Tibial artery (tissue), 4 donors: ENCODE measurements around the gene B3GAT2.

Experiments
- DNase-seq, 2 donors: peaks; one replicate each; pipeline ENCODE4 v3.0.0-alpha.2; 2019
- H3K27ac ChIP-seq, 2 donors: fragments of 200-600 bp; sonication (generic) in 1 of 2; 1 replicate in 1 of 2; 2 replicates in 1 of 2; pipeline ENCODE4 v1.5.1; 2018 to 2019; ENCODE audit warnings: mild to moderate bottlenecking in 1 of 2
- H3K27me3 ChIP-seq, 2 donors: fragments of 200-600 bp; sonication (generic) in 1 of 2; one replicate each; pipeline versions ENCODE4 v1.5.1 to v1.6.0; 2016 to 2019
- H3K36me3 ChIP-seq, 3 donors: fragments of 200-600 bp; sonication (generic) in 2 of 3; one replicate each; pipeline ENCODE4 v1.5.1; 2016 to 2019; ENCODE audit warnings: mild to moderate bottlenecking in 2 of 3
- H3K4me1 ChIP-seq, 4 donors: fragments of 200-600 bp; sonication (generic) in 2 of 4; 1 replicate in 3 of 4; 2 replicates in 1 of 4; pipeline ENCODE4 v1.5.1; 2016 to 2019
- H3K4me3 ChIP-seq, 2 donors: fragments of 200-600 bp; sonication (generic) in 1 of 2; 1 replicate in 1 of 2; 2 replicates in 1 of 2; pipeline ENCODE4 v1.5.1; 2018 to 2019; ENCODE audit warnings: mild to moderate bottlenecking in 2 of 2
- H3K9me3 ChIP-seq, 3 donors: fragments of 200-600 bp; sonication (generic) in 1 of 3; one replicate each; pipeline ENCODE4 v1.5.1; 2016 to 2019
- intact Hi-C: fragments of 100-400 bp; cut with DNase I; formaldehyde crosslinking; loops from one replicate; pipeline ENCODE4 v1.15.0; 2023; ENCODE audit warnings: low total_unique reads
- TF ChIP-seq, protein P1 (sequence below), 2 experiments: fragments of 200-600 bp in 1 of 2; fragments of 450-650 bp in 1 of 2; IDR thresholded peaks; one replicate each; pipeline ENCODE4 v1.5.1; 2017 to 2019; ENCODE audit warnings: antibody characterized with exemption in 2 of 2, mild to moderate bottlenecking in 1 of 2, moderate library complexity in 1 of 2

The B3GAT2 gene

DNA sequence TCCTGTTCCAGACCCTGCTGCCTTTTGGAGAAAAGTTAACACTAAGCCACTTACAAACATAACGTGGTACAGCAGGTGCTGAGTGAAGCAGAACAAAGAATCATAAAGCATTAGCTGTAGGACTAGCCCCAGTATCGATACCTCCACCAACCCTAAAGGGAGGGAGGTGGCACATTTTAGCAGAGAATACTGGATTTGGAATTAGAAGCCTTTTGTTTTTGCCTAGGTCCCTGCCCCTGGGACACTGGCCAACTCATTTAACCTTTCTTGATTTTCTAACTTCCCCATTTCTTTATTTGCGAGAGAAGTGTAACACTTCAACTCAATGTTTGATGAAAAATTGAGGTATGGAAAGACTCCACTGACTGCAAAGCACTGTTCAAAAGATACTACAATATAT, 93.5 kb downstream of the B3GAT2 start:
- H3K27me3 ChIP-seq, result no peaks in the 10 kb centered on the region
- no peak overlapping the region for H3K4me3 ChIP-seq
- intact Hi-C loops, result no loop called here
- DNase-seq, result no peak
- no peaks in the 10 kb centered on the region for H3K4me1 ChIP-seq
- TF ChIP-seq, protein P1, sequence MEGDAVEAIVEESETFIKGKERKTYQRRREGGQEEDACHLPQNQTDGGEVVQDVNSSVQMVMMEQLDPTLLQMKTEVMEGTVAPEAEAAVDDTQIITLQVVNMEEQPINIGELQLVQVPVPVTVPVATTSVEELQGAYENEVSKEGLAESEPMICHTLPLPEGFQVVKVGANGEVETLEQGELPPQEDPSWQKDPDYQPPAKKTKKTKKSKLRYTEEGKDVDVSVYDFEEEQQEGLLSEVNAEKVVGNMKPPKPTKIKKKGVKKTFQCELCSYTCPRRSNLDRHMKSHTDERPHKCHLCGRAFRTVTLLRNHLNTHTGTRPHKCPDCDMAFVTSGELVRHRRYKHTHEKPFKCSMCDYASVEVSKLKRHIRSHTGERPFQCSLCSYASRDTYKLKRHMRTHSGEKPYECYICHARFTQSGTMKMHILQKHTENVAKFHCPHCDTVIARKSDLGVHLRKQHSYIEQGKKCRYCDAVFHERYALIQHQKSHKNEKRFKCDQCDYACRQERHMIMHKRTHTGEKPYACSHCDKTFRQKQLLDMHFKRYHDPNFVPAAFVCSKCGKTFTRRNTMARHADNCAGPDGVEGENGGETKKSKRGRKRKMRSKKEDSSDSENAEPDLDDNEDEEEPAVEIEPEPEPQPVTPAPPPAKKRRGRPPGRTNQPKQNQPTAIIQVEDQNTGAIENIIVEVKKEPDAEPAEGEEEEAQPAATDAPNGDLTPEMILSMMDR (IDR thresholded peaks at IDR 0.05), result no peak
- H3K27ac ChIP-seq, result no peak overlapping the region
- H3K36me3 ChIP-seq, result peaks cover 6 to 17% (median 17%) of the 10 kb centered on the region in 3 donors
- H3K9me3 ChIP-seq, result no peaks in the 10 kb centered on the region

DNA sequence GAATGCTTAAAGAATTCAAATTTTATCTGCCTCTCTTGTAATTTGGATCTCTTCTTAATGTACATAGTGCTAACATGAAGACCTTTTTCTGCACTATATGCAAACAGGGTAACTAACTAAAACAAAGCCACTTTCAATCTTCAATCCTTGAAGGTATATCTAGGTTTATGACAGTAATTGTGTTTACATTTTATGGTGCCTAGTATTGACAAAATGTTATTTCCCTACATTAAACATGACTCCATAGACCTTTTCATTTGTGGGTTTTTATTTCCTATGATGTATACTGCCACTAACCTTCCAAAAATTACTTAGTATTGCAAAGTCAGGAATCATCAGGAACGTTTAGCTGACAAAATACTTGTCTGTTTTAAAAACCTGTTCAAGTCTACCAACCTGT, 95.9 kb downstream of the B3GAT2 start:
- no peak overlapping the region for H3K4me3 ChIP-seq
- no peaks in the 10 kb centered on the region for H3K4me1 ChIP-seq
- peaks cover 18 to 31% (median 22%) of the 10 kb centered on the region in 3 donors for H3K36me3 ChIP-seq
- no peak overlapping the region for H3K27ac ChIP-seq
- H3K9me3 ChIP-seq, result no peaks in the 10 kb centered on the region
- no peak for DNase-seq
- intact Hi-C loops, result no loop called here
- H3K27me3 ChIP-seq, result no peaks in the 10 kb centered on the region
- TF ChIP-seq, protein P1 (IDR thresholded peaks at IDR 0.05), result no peak

DNA sequence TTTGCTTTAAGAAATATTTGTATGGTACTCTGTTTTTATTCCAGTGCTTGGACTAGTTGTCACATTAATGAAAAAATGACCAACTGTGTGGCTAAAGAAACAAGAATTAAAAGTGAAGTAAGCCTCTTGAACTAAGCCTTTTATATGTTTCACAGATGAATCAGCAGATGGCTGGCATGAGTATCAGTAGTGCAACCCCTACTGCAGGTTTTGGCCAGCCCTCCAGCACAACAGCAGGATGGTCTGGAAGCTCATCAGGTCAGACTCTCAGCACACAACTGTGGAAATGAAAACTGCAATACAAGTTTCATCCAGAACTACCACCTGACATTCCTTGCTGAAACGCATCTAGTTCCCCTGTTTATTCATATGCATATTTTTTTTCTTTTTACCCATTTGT, 96.8 kb downstream of the B3GAT2 start:
- no peaks in the 10 kb centered on the region for H3K9me3 ChIP-seq
- intact Hi-C loops, result no loop called here
- no peaks in the 10 kb centered on the region for H3K4me1 ChIP-seq
- no peak overlapping the region for H3K27ac ChIP-seq
- H3K4me3 ChIP-seq, result no peak overlapping the region
- TF ChIP-seq, protein P1 (IDR thresholded peaks at IDR 0.05), result no peak
- no peak for DNase-seq
- peaks cover 18 to 31% (median 22%) of the 10 kb centered on the region in 3 donors for H3K36me3 ChIP-seq
- H3K27me3 ChIP-seq, result no peaks in the 10 kb centered on the region

DNA sequence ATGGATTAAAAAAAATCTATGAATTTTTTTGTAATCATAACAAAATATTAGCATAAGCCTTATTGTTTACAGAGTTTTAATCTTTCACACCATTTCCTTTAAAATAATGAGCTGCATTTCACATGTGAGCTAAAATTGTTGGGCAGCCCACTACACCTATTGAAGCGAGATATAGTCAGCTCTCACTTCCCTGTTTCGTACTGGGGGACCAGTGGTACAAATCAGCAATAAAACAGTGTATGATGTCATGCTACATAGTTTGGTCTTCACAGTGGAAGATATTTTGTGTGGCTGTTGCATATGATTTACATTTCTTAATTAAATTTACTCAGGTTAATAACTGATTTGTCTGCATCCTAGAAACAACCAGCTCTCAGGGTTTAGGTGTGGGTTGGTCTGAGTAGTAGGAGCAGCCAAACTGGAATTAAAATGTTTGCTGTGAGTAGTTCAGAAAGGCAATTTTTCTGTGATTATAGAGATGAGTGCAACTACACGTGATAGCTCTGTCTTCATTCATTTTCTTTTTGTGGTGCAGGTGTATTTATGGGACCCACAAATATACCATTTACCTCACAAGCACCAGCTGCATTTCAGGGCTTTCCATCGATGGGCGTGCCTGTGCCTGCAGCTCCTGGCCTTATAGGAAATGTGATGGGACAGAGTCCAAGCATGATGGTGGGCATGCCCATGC, 99.3 kb downstream of the B3GAT2 start:
- TF ChIP-seq, protein P1 (IDR thresholded peaks at IDR 0.05), result no peak
- Histone ChIP-seq H3K4me3 (no peak overlapping the region), H3K27me3 (no peaks in the 10 kb centered on the region), H3K9me3 (no peaks in the 10 kb centered on the region), H3K27ac (no peak overlapping the region), H3K36me3 (peaks cover 22 to 39% (median 22%) of the 10 kb centered on the region in 3 donors), H3K4me1 (no peaks in the 10 kb centered on the region)
- intact Hi-C loops, result no loop called here
- no peak for DNase-seq

DNA sequence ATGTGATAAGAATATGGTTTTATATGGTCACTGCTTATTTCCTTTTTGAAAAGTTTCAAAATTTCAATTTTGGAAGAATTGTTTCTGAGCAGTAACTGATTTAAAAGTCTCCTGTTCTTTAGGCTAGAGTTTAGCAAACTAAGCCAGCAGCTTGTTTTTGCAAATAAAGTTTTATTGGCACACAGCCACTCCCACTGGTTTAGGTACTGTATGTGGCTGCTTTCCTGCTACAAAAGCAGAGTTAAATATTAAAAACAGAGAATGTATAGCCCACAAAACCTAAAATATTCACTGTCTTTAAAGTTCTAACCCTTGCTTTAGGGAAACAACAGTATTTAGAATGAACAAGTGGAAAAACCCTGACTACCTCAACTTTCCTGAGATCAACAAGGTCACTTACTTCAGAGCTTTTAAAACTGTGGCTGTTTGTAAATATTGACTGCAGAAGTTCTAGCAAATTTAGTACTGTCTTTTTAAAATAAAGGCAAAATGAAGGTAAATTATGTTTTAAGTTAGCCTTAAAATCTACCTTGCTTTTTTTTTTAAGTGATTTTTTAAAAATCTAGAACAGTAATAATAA, 104.1 kb downstream of the B3GAT2 start:
- H3K27me3 ChIP-seq, result no peaks in the 10 kb centered on the region
- DNase-seq, result no peak
- H3K36me3 ChIP-seq, result peaks cover 4 to 19% (median 12%) of the 10 kb centered on the region in 3 donors
- no peaks in the 10 kb centered on the region for H3K9me3 ChIP-seq
- no peak overlapping the region for H3K4me3 ChIP-seq
- no peak overlapping the region for H3K27ac ChIP-seq
- no peaks in the 10 kb centered on the region for H3K4me1 ChIP-seq
- intact Hi-C loops, result no loop called here
- TF ChIP-seq, protein P1 (IDR thresholded peaks at IDR 0.05), result no peak
